Muscle of back (tissue), 11 donors: Measurements from ENCODE around the gene TPSB2. TPM values are rescaled to one million over a fixed set of nuclear protein-coding genes. Genes with fewer than 3 reads are reported as not detected.

Experiments
- DNase-seq, 3 donors: peaks; one replicate each; pipeline versions ENCODE4 v3.0.0 to v3.0.0-alpha.2; 2013
- polyA plus RNA-seq, 10 donors: library from polyadenylated mRNA; unstranded; fragments of 120-200 nt; gene quantifications; one replicate each; pipeline ENCODE4 v1.2.1, GENCODE V29; 2013; ENCODE audit not compliant: insufficient read length in 10 of 10

The TPSB2 gene
- polyA plus RNA-seq, 10 donors = 0.34 to 6.3 (median 2.6) TPM

DNA sequence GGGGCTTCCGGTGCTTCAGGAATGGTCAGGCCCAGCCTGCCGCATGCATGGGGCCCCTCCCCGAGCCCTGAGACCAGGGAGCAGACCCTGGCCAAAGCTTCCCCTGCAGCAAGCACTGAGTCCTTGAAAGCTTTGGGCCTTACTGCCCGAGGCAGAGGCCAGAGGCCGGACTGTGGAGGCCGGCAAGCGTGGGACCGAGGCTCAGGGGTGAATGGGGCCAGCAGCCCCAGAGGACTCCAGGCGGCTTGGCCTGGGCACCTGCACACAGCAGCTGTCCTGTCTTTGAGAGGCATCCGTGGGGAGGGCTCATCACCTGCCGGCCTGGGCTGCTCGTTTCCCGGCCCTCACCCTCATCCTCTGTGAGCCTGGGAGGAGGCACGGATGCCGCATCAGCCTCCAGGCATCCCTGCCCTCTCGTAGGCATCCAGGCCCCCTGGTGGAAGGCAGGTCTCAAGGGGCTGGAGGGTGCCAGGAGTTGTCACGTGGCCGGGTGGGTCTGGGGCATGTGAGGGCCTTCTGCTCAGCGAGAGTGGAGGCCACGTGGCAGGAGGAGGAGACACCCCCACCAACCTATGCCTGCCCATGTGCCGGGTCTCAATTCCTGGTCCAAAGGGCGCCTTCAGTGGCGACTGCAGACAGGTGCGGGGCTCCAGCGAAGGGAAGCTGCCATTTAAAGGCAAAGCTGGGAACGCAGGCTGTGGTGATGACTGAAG lies 45.7 kb downstream of the TPSB2 start:
- no peak for DNase-seq

- DNase-seq = peak in 2 of 3 donors; percentile 14 to 49
Measured at GRCh38 chr16:1182950-1183907, 46.8 kb downstream of the TPSB2 start.

DNA sequence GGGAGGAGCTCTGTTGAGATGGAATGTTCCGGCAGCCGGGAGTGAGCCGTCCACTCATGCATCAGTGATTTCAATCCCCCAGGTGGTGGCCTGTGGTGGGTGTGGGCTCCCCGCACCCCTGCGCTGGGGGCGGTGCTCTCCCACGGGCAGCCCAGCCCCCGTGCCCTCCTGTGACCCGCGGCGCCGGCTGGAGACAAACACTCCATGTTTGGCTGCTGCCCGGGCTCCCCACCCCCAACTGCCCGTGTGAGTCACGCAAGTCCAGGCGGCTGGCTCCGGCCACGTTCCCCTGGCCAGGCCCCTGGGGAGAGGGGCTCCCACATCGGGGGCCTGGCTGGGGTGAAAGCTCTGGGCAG lies 47.7 kb downstream of the TPSB2 start:
- peak in 2 of 3 donors; percentile 39 to 50 for DNase-seq

GRCh38 chr16:1181404-1182315 lies 48.3 kb downstream of the TPSB2 start:
- no peak for DNase-seq

- peak; percentile 46 to 57 (median 52) for DNase-seq
Measured at GRCh38 chr16:1180549-1181403, 49.2 kb downstream of the TPSB2 start.

Other genes starting within 250 kb of the TPSB2 start
- 10 to 100 TPM; 29.4 to 38.0 (median 31.9) TPM for gene SOX8, start 248.4 kb downstream of the TPSB2 start, polyA plus RNA-seq
- under 1 TPM in 2 of 10 donors, not detected in 8; 0.12 to 0.15 TPM for gene SSTR5, start 157.4 kb downstream of the TPSB2 start, polyA plus RNA-seq
- not detected for gene C1QTNF8, start 133.9 kb downstream of the TPSB2 start, polyA plus RNA-seq
- 10 to 100 TPM; 30.7 to 52.0 (median 36.2) TPM for gene CACNA1H, start 77.1 kb downstream of the TPSB2 start, polyA plus RNA-seq
- gene TPSG1, start 4.9 kb downstream of the TPSB2 start, polyA plus RNA-seq = 1 to 10 TPM in 8 of 10 donors, under 1 TPM in 2; 0.49 to 2.0 (median 1.3) TPM
- gene TPSAB1, start 10.5 kb upstream of the TPSB2 start, polyA plus RNA-seq = 1 to 10 TPM in 9 of 10 donors, under 1 TPM in 1; 0.67 to 7.3 (median 2.6) TPM
- 1 to 10 TPM in 2 of 10 donors, under 1 TPM in 3, not detected in 5; 0.33 to 1.2 (median 0.91) TPM for gene TPSD1, start 25.9 kb upstream of the TPSB2 start, polyA plus RNA-seq
- 100 to 1,000 TPM in 4 of 10 donors, 10 to 100 TPM in 6; 89.9 to 116 (median 99.7) TPM for gene UBE2I, start 79.5 kb upstream of the TPSB2 start, polyA plus RNA-seq
- gene BAIAP3, start 103.5 kb upstream of the TPSB2 start, polyA plus RNA-seq = 1 to 10 TPM in 2 of 10 donors, under 1 TPM in 8; 0.40 to 1.2 (median 0.81) TPM
- gene TSR3, start 121.7 kb upstream of the TPSB2 start, polyA plus RNA-seq = 10 to 100 TPM; 35.9 to 54.8 (median 44.5) TPM
- gene GNPTG, start 121.7 kb upstream of the TPSB2 start, polyA plus RNA-seq = 10 to 100 TPM; 21.1 to 43.0 (median 36.4) TPM
- 10 to 100 TPM in 1 of 10 donors, 1 to 10 TPM in 9; 4.4 to 13.3 (median 7.1) TPM for gene UNKL, start 184.5 kb upstream of the TPSB2 start, polyA plus RNA-seq
- gene UQCC4, start 190.6 kb upstream of the TPSB2 start, polyA plus RNA-seq = 10 to 100 TPM in 6 of 10 donors, 1 to 10 TPM in 4; 8.1 to 13.5 (median 10.3) TPM
- gene PERCC1, start 200.9 kb upstream of the TPSB2 start, polyA plus RNA-seq = under 1 TPM in 3 of 10 donors, not detected in 7; 0.18 to 0.29 (median 0.19) TPM
- 1 to 10 TPM in 8 of 10 donors, under 1 TPM in 2; 0.68 to 2.7 (median 1.6) TPM for gene CCDC154, start 214.4 kb upstream of the TPSB2 start, polyA plus RNA-seq
- 10 to 100 TPM; 19.8 to 37.5 (median 28.3) TPM for gene CLCN7, start 244.8 kb upstream of the TPSB2 start, polyA plus RNA-seq